22Rv1 (cell line): ENCODE data around the gene MYADML2.

Source experiments
- ZFX ChIP-seq: fragments of 450-650 bp; IDR thresholded peaks from 2 replicates; pipeline ENCODE4 v1.6.1; 2017; ENCODE audit warnings: antibody characterized with exemption, borderline replicate concordance
- TF ChIP-seq, protein P1 (sequence below): fragments of 450-650 bp; IDR thresholded peaks from 2 replicates; pipeline ENCODE4 v1.5.1; 2017; ENCODE audit warnings: mild to moderate bottlenecking

DNA sequence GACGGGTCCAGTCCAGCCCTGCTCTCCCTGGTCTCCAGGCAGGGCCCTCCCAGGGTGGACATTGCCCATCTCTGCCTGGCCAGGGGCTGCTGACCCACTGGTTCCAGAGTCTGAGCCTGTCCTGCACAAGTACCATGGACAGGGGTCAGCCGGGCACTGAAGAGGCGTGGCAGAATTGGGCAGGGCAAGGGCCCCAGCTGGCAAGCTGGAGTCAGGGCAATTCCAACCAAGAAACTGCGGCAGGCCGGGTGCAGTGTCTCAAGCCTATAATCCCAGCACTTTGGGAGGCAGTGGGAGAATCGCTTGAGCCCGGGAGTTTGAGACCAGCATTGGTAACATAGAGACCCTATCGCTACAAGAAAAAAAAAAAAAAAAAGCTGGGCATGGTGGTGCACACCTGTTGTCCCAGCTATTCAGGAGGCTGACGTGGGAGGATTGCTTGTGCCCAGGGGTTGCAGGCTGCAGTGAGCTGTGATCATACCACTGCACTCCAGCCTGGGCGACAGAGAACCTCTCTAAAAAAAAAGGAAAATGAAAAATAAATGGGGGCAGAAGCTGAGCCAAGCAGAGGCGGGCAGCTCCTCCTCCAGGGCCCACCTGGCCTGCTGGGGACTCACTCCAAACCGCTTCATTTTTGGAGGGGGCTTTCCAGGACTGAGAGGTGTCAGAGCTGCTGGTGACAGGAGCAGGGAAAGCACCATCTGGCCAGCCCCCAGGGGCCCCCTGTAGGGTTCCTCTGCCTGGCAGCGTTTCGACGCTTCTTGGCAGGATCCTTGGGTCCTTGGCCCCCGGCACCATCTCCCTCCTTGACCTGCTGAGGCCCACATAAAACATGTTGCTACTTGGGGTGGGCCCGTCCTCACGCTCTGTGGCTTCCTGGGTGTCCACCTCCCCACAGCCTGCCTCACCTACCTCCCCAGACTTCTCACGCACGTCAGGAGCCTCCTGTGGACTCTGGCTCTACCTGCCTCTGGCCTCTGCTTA, 16.6 kb downstream of the MYADML2 start:
- TF ChIP-seq, protein P1, sequence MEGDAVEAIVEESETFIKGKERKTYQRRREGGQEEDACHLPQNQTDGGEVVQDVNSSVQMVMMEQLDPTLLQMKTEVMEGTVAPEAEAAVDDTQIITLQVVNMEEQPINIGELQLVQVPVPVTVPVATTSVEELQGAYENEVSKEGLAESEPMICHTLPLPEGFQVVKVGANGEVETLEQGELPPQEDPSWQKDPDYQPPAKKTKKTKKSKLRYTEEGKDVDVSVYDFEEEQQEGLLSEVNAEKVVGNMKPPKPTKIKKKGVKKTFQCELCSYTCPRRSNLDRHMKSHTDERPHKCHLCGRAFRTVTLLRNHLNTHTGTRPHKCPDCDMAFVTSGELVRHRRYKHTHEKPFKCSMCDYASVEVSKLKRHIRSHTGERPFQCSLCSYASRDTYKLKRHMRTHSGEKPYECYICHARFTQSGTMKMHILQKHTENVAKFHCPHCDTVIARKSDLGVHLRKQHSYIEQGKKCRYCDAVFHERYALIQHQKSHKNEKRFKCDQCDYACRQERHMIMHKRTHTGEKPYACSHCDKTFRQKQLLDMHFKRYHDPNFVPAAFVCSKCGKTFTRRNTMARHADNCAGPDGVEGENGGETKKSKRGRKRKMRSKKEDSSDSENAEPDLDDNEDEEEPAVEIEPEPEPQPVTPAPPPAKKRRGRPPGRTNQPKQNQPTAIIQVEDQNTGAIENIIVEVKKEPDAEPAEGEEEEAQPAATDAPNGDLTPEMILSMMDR = no peak
- no peak for TF ChIP-seq ZFX
